ENCODE data around the gene FAM83G.
A peak's percentile ranks its signal among the peaks of the same experiment; 100 is the strongest.

The FAM83G gene

DNA sequence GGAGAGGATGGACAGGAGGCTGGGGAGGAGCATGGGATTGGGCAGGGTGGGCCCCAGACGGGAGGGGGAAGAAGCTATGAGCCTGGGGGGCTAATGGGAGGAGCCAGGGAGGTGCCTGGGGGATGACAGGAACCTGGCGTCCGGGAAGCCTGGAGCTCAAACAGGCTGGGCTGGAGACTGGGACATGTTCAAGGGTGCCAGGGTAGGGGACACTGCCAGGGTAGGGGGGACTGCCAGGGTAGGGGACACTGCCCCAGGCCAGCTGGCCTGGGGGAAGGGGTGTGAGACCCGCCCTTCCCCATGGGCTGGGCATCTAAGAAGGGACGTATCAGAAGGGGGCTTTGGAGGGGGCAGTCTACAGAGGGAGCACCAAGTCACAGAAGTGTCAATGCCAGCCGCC is 7.0 kb upstream of the FAM83G start:
- TF ChIP-seq, protein P1, sequence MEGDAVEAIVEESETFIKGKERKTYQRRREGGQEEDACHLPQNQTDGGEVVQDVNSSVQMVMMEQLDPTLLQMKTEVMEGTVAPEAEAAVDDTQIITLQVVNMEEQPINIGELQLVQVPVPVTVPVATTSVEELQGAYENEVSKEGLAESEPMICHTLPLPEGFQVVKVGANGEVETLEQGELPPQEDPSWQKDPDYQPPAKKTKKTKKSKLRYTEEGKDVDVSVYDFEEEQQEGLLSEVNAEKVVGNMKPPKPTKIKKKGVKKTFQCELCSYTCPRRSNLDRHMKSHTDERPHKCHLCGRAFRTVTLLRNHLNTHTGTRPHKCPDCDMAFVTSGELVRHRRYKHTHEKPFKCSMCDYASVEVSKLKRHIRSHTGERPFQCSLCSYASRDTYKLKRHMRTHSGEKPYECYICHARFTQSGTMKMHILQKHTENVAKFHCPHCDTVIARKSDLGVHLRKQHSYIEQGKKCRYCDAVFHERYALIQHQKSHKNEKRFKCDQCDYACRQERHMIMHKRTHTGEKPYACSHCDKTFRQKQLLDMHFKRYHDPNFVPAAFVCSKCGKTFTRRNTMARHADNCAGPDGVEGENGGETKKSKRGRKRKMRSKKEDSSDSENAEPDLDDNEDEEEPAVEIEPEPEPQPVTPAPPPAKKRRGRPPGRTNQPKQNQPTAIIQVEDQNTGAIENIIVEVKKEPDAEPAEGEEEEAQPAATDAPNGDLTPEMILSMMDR (IDR thresholded peaks at IDR 0.05; ENCODE audit: poor library complexity, severe bottlenecking), result no peak
- Histone ChIP-seq H3K27ac (ENCODE audit: poor library complexity, severe bottlenecking) (no peak overlapping the region), H3K4me1 (ENCODE audit: insufficient read depth, poor library complexity, severe bottlenecking) (peaks cover 12% of the 10 kb centered on the region), H3K9me3 (ENCODE audit: severe bottlenecking) (no peaks in the 10 kb centered on the region), H3K27me3 (ENCODE audit: insufficient read depth, poor library complexity, severe bottlenecking) (no peaks in the 10 kb centered on the region), H3K36me3 (ENCODE audit: low read depth) (no peaks in the 10 kb centered on the region), H3K4me3 (ENCODE audit: severe bottlenecking) (no peak overlapping the region)
- ATAC-seq (ENCODE audit: low read depth) (no peak), DNase-seq (ENCODE audit: low spot score) (no peak)

DNA sequence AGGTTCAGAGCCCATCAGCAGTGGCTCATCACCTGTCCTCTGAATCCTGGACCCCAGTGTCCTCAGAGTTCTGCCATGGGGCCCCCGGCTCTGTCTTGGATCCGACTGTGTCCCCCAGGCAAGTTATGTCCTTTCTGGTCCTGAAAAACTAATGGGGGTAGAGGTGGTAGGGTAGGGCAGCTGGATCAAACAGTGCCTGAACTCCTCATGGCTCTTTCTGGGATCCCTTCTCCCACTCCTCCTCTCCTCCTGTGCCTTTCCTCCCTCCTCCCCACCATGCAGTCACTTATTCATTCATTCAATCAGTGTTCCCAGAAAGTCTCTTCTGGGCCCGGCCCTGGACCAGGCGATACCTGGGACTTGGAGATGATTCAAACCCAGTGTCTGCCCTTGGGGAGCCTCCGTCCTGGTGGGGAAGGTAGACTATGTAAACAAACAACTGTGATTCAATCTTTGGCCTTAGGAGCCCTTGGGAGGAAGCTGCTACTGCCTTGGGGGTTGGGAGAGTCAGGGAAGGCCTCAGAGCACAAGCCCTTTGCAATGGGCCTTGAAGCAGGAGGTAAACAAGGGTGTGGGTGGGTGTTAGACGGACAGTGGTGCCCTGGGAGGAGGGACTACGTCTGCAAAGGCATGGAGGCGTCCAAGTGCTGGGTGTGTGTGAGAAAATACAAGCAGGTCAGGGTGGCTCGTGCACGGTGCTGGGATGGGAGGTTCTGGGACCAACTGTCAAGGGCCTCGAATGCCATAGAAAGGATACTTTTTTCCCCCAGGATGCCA is 6.4 kb upstream of the FAM83G start:
- Histone ChIP-seq H3K4me3 (ENCODE audit: severe bottlenecking) (no peak overlapping the region), H3K9me3 (ENCODE audit: severe bottlenecking) (no peaks in the 10 kb centered on the region)
- ATAC-seq (ENCODE audit: low read depth), result peak; percentile 80

DNA sequence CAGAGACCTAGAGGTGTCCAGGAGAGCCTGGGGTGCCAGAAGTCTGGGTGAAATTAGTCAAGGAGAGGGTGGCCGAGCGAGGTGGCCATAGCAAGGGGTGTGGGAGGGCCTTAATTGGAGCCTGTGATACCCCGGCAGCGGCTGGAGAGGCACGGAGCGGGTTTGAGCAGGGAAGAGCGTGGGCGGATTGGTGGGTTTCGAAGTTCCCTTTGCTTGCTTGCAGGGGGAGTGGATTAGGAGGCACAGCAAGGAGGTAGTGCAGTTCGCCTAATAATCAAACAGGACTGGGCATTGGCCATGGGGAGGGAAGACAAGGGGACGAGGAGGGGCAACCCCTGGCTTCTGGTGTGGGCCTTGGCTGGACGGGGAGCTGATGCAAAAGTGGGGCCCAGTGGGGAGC is 5.4 kb upstream of the FAM83G start:
- H3K27ac ChIP-seq (ENCODE audit: poor library complexity, severe bottlenecking), result no peak overlapping the region
- peaks cover 8% of the 10 kb centered on the region for H3K4me1 ChIP-seq (ENCODE audit: insufficient read depth, poor library complexity, severe bottlenecking)
- H3K36me3 ChIP-seq (ENCODE audit: low read depth), result no peaks in the 10 kb centered on the region
- H3K27me3 ChIP-seq (ENCODE audit: insufficient read depth, poor library complexity, severe bottlenecking), result no peaks in the 10 kb centered on the region
- H3K4me3 ChIP-seq (ENCODE audit: severe bottlenecking), result no peak overlapping the region
- DNase-seq (ENCODE audit: low spot score) (no peak), ATAC-seq (ENCODE audit: low read depth) (no peak)
- TF ChIP-seq, protein P1 (IDR thresholded peaks at IDR 0.05; ENCODE audit: poor library complexity, severe bottlenecking), result no peak
- H3K9me3 ChIP-seq (ENCODE audit: severe bottlenecking), result no peaks in the 10 kb centered on the region

More for the DNA sequence above, 6.4 kb upstream of the FAM83G start:
- H3K27me3 ChIP-seq (ENCODE audit: insufficient read depth, poor library complexity, severe bottlenecking), result no peaks in the 10 kb centered on the region
- no peak overlapping the region for H3K27ac ChIP-seq (ENCODE audit: poor library complexity, severe bottlenecking)
- no peaks in the 10 kb centered on the region for H3K36me3 ChIP-seq (ENCODE audit: low read depth)
- DNase-seq (ENCODE audit: low spot score), result no peak
- H3K4me1 ChIP-seq (ENCODE audit: insufficient read depth, poor library complexity, severe bottlenecking), result peaks cover 8% of the 10 kb centered on the region
- TF ChIP-seq, protein P1 (IDR thresholded peaks at IDR 0.05; ENCODE audit: poor library complexity, severe bottlenecking), result no peak

DNA sequence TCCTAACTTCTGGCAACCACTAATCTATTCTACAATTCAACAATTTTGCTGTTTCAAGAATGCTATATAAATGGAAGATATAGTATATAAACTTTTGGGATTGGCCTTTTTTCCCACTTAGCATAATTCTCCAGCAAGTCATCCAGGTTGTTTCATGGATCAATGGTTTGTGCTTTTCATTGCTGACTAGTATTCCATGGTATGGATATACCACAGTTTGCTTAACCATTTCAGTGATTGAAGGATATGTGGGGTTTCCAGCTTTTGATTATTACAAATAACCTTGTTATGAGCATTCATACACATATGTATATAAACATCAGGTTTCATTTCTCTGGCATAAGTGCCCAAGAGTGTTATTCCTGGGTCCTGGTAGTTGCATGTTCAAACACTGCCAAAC is 2.1 kb upstream of the FAM83G start:
- no peaks in the 10 kb centered on the region for H3K9me3 ChIP-seq (ENCODE audit: severe bottlenecking)
- no peak overlapping the region for H3K4me3 ChIP-seq (ENCODE audit: severe bottlenecking)
- no peak overlapping the region for H3K27ac ChIP-seq (ENCODE audit: poor library complexity, severe bottlenecking)
- DNase-seq (ENCODE audit: low spot score) (no peak), ATAC-seq (ENCODE audit: low read depth) (no peak)
- H3K36me3 ChIP-seq (ENCODE audit: low read depth), result peaks cover 16% of the 10 kb centered on the region
- H3K4me1 ChIP-seq (ENCODE audit: insufficient read depth, poor library complexity, severe bottlenecking), result peaks cover 16% of the 10 kb centered on the region
- no peaks in the 10 kb centered on the region for H3K27me3 ChIP-seq (ENCODE audit: insufficient read depth, poor library complexity, severe bottlenecking)
- TF ChIP-seq, protein P1 (IDR thresholded peaks at IDR 0.05; ENCODE audit: poor library complexity, severe bottlenecking), result no peak

DNA sequence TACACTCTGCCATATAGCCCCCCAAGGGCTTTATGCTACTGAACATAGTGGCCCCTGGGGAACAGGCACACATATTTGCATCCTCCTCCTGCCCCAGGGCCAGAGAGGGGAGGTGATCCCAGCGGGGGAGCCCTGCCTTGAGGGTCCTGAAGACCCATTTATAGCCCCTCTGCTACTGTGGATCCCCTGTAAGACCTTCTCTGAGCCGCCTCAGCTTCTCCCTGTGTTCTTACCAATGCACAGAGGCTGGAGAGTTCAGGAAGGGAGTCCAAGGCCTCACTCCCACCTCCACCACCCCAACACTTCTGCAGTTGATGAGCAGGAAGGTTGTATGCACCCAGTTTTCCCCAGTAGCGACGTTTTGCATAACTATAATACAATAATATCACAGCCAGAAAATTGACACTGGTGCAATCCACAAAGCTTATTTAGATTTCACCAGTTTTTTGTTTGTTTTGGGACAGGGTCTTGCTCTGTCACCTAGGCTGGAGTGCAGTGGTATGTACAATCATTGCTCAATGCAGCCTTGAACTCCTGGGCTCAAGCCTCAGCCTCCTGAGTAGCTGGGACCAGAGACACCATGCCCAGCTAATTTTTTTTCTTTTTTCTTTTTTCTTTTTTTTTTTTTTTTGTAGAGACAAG is 1.3 kb upstream of the FAM83G start:
- peaks cover 20% of the 10 kb centered on the region for H3K4me1 ChIP-seq (ENCODE audit: insufficient read depth, poor library complexity, severe bottlenecking)
- peaks cover 24% of the 10 kb centered on the region for H3K36me3 ChIP-seq (ENCODE audit: low read depth)
- no peak overlapping the region for H3K4me3 ChIP-seq (ENCODE audit: severe bottlenecking)
- H3K9me3 ChIP-seq (ENCODE audit: severe bottlenecking), result no peaks in the 10 kb centered on the region
- ATAC-seq (ENCODE audit: low read depth) (no peak), DNase-seq (ENCODE audit: low spot score) (no peak)
- H3K27ac ChIP-seq (ENCODE audit: poor library complexity, severe bottlenecking), result no peak overlapping the region
- H3K27me3 ChIP-seq (ENCODE audit: insufficient read depth, poor library complexity, severe bottlenecking), result no peaks in the 10 kb centered on the region
- TF ChIP-seq, protein P1 (IDR thresholded peaks at IDR 0.05; ENCODE audit: poor library complexity, severe bottlenecking), result no peak
